Brain microvascular endothelial cell (primary cell): ENCODE data around the gene NFATC3.

Experiments used
- DNase-seq: peaks from one replicate; pipeline ENCODE4 v3.0.0-alpha.2; 2020
- H3K27ac ChIP-seq: fragments of 250-450 bp; sonication (Bioruptor Pico); 2 replicates; pipeline ENCODE4 v1.5.1; 2020; ENCODE audit warnings: mild to moderate bottlenecking, moderate library complexity
- H3K27me3 ChIP-seq: fragments of 250-450 bp; sonication (Bioruptor Pico); replicated peaks from 2 replicates; pipeline ENCODE4 v1.5.1; 2020; ENCODE audit warnings: mild to moderate bottlenecking
- H3K36me3 ChIP-seq: fragments of 250-450 bp; sonication (Bioruptor Pico); replicated peaks from 2 replicates; pipeline ENCODE4 v1.5.1; 2020; ENCODE audit warnings: mild to moderate bottlenecking
- H3K4me3 ChIP-seq: 2 replicates; pipeline ENCODE4 v1.5.1; 2011; ENCODE audit warnings: low read depth, mild to moderate bottlenecking, control low read depth, low read length, moderate library complexity
- in situ Hi-C: cut with HindIII; loops from 2 replicates; pipeline ENCODE4 v1.10.0; 2017; ENCODE audit warnings: low sequenced_read_pairs, low pct_ligation_motif_present
- TF ChIP-seq, protein P1 (sequence below): IDR thresholded peaks from 2 replicates; pipeline ENCODE4 v1.5.1; 2011; ENCODE audit warnings: low read depth, mild to moderate bottlenecking, moderate library complexity, low read length, control low read depth, inconsistent platforms; ENCODE audit errors: missing control alignments

The NFATC3 gene

DNA sequence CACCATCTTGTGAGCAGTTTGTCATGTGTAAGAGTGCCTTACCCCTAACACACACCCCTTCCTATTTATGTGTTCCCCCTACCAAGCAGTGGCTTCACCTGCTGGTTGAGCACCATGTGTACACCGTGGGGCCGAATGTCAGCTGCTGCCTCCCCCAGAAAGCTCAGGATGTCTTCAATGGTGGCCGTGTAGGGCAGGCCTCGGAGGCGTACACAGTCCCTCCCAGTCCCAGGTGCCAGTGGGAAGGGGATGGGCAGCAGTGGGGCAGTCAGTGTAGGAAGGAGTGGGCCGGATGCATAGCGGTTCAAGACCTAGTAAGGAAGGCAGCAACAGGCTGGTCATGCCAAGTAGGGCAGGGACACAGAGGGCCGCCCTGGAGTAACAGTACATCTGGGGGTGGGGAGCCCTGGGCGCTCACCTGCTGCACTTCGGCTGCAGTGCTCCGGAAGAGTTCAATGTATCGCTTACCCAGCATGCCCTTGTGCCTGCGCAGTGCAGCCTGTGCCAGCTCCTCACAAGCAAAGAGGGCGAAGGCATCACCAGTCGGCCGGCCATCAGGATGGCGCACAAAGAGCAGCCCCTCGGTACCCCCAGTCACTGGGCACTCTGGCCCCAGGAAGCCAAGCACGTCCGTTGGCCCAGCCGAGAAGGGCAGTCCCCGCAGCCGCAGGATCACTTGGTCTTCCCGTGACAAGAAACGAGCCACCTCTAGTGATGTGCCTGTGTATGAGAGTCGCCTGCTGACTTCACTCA, 146.4 kb downstream of the NFATC3 start:
- TF ChIP-seq, protein P1, sequence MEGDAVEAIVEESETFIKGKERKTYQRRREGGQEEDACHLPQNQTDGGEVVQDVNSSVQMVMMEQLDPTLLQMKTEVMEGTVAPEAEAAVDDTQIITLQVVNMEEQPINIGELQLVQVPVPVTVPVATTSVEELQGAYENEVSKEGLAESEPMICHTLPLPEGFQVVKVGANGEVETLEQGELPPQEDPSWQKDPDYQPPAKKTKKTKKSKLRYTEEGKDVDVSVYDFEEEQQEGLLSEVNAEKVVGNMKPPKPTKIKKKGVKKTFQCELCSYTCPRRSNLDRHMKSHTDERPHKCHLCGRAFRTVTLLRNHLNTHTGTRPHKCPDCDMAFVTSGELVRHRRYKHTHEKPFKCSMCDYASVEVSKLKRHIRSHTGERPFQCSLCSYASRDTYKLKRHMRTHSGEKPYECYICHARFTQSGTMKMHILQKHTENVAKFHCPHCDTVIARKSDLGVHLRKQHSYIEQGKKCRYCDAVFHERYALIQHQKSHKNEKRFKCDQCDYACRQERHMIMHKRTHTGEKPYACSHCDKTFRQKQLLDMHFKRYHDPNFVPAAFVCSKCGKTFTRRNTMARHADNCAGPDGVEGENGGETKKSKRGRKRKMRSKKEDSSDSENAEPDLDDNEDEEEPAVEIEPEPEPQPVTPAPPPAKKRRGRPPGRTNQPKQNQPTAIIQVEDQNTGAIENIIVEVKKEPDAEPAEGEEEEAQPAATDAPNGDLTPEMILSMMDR: no peak
- no peak for DNase-seq
- H3K27ac ChIP-seq: no peak overlapping the region
- H3K36me3 ChIP-seq: no peaks in the 10 kb centered on the region
- H3K4me3 ChIP-seq: no peak overlapping the region
- no peaks in the 10 kb centered on the region for H3K27me3 ChIP-seq
- in situ Hi-C loops: no loop called here

DNA sequence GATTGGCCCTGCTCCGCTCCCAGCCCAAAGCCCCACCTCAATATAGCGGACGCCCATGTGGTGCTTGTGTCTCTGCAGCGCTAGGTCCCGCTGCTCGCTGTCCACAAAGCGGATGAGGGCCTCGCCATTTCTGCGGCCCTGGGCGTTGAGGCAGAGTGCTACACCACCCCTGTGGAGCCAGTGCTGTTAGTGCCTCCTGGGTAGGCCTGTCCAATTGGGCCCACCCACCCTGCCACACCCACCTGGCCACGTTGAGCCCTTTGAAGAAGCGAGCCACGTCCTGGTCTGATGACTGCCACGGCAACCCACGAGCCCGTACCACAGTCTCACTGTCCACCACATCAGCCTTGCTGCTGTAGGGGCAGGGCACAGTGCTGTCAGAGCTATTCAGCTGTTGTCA, 147.2 kb downstream of the NFATC3 start:
- no peak for DNase-seq
- in situ Hi-C loops: no loop called here
- Histone ChIP-seq H3K36me3 (no peaks in the 10 kb centered on the region), H3K27ac (no peak overlapping the region), H3K4me3 (no peak overlapping the region), H3K27me3 (no peaks in the 10 kb centered on the region)
- TF ChIP-seq, protein P1: no peak

DNA sequence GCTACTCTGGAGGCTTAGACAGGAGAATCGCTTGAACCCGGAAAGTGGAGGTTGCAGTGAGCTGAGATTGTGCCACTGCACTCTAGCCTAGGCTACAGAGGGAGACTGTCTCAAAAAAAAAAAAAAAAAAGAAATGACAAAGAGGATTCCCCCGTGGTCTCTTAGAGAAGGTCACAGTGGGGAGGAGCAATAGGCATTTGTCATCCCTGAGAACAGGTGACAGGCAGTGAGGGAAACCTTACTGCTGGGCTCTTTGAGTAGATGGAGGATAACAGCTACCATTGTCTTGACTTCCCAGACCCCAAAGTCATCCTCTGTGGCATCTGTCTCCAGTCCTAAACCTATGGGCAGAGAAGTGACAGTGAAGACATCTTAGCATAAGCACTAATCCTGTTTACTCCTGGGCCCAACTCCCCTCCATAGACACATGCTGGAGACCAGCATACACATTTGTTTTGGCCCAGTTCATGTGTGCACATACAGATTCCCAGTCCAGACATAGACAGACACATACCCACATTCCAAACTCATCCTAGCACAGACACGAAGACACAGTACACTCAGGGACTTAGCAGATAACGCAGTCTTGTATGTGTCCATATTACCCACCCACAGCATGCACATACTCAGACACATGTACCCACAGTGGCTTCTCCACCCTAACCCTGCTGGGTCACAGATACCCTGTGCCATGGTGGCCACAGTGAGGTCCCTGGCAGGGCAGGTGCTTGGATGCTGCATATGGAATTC, 148.1 kb downstream of the NFATC3 start:
- no peaks in the 10 kb centered on the region for H3K27me3 ChIP-seq
- DNase-seq: no peak
- in situ Hi-C loops: no loop called here
- no peaks in the 10 kb centered on the region for H3K36me3 ChIP-seq
- no peak overlapping the region for H3K4me3 ChIP-seq
- TF ChIP-seq, protein P1: no peak
- no peak overlapping the region for H3K27ac ChIP-seq

DNA sequence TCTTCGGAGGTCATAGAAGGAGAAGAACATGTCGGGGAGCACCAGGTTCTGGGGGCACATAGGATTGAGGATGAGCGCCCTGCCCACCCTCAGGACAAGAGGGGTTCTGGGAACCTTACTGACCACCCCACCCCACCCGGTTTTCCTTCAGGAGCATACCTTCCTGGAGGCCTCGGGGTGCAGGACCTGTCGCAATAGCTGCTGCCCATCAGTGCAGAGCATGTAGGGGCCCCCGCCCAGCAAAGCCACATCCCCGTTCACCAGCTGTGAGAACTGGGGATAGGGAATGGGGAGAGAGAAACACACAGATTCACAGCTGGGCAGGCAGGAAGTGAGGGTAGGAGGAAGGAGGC, 148.6 kb downstream of the NFATC3 start:
- H3K27ac ChIP-seq: no peak overlapping the region
- DNase-seq: no peak
- TF ChIP-seq, protein P1: no peak
- no peak overlapping the region for H3K4me3 ChIP-seq
- in situ Hi-C loops: no loop called here
- no peaks in the 10 kb centered on the region for H3K36me3 ChIP-seq
- no peaks in the 10 kb centered on the region for H3K27me3 ChIP-seq

DNA sequence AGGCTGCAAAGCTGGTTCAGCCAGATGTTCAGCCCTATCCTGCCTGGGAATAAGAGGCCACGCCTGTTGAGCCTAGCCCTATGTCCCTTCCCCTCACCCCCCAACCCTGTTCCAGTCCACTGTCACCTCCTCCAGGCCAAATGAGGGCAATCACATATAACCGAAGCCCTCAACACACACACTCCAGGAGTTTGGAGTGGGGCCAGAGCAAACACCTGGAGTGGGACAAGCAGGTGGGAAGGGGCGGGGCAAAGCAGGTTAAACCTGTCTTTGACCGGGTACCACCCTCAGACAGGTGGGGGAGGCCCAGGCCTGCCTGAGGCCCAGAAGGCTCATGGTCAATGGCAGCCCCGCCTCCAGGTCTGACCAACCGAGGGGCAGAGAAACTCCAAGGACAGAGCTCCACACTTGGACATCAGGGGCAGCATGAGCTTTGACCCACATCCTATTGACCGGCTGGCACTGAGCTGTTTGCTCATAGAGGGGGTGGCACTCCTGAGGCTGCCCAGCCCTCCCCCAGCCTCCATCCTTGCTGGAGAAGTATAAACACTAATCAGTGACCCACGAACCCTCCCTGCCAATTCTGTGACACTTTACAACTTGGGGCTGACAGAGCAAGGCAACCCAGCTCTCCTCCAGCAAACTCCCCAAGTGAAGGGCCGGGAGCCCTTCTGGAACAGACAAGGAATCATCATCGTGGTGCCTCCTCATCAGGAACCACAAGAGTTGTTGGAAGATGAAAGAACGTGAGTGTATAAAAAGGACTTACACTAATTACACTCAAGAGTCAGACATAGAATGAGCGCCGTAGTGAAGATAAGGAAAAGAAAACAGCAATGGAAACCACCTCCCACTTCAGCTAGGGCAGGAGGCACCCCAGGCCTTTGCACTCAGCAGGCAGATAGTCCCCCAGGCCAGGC, 149.3 kb downstream of the NFATC3 start:
- Histone ChIP-seq H3K36me3 (no peaks in the 10 kb centered on the region), H3K27ac (no peak overlapping the region), H3K4me3 (no peak overlapping the region), H3K27me3 (no peaks in the 10 kb centered on the region)
- TF ChIP-seq, protein P1: no peak
- in situ Hi-C loops: no loop called here
- DNase-seq: no peak
